ENCODE data around the gene CPLX1.
"Not testable (repeated sequence)": the region's sequence is repeated elsewhere in the genome, so short reads cannot be mapped to it uniquely, and the experiment has no call there.

CPLX1 gene

GRCh38 chr4:818106-818921, 7.6 kb downstream of the CPLX1 start:
- DNase-seq = no peak

DNA sequence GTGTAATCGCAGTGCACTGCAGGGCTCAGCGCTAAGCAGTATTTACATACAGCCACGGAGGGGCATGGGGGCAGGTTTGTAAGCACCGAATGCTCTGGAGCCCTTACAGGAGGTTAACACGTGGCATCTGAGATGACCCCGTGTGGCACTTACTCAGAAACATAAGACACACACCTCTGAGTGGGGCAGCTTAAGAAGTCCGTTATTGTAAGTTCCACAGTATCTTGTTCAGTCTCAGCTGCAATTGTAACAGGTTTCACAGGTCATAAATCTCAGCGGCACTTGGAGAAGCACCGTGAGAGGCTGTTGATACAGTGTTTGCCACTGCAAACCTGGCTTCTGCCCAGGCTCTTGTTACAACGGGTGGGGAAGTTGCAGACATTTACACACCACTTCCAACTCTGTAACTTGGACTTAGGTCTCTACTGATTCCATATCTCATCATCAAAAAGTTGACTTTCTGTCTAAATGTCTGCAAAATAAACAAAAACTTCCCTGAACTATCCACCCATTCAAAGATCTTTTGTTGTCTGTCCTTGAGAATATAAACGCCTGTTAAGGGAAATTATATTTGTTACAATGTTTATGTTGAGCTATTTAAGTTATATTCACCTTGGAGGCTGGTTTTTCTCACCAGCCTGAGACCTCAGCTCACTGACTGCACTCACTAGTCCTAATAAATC, 10.3 kb downstream of the CPLX1 start:
- no peak for DNase-seq

GRCh38 chr4:814312-814850, 11.5 kb downstream of the CPLX1 start:
- no peak for DNase-seq

DNA sequence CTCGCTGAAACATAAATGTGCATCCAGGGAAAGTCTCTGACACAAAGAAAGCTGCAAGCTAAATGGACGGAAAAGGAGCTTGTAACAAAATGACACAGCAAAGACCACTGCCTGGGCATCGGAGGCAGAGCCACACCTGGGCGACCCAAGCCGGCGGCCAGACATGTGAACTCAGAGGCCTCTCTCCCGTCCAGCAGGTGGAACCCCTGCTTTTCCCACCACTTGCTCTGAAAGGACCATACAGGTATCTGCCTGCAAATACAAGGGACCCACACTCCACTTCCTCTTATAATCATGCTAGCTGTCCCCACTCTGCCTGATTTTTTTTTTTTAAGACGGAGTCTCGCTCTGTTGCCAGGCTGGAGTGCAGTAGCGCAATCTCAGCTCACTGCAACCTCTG, 12.0 kb downstream of the CPLX1 start:
- no peak for DNase-seq

DNA sequence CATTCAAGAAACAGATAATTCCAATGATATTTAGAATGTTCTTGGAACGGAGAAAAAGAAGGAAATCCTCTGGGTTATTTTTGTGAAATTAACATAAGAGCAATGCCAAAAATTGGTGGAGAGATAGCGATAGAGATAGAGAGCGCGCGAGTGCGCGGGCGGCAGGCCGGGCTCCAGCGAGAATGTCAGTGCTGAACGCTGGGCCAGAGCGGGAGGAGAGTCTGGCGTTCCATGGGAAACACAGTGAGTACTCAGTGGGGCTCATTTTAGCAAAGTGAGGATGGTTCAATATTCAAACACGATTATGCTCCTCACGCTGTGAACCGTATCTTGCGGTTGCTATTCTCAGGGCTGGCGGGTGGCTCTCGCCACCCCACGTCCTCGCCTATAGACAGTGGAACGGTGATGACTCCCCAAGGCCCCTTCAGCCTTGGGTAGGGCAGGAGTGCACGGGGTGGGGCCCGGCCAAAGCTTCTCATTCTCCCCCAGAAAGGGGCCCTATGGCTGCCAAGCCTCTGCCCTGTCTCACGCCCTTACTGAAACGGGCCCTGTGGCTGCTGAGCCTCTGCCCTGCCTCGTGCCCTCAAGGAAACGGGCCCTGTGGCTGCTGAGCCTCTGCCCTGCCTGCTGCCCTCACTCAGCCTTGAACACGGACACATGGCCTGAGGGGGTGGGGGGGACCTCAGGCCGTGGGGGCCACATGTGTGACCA, 16.9 kb downstream of the CPLX1 start:
- no peak for DNase-seq

GRCh38 chr4:807792-808191, 18.1 kb downstream of the CPLX1 start:
- DNase-seq = no peak

- not testable (repeated sequence) for DNase-seq
Observed at GRCh38 chr4:806979-807378, 18.9 kb downstream of the CPLX1 start.

DNA sequence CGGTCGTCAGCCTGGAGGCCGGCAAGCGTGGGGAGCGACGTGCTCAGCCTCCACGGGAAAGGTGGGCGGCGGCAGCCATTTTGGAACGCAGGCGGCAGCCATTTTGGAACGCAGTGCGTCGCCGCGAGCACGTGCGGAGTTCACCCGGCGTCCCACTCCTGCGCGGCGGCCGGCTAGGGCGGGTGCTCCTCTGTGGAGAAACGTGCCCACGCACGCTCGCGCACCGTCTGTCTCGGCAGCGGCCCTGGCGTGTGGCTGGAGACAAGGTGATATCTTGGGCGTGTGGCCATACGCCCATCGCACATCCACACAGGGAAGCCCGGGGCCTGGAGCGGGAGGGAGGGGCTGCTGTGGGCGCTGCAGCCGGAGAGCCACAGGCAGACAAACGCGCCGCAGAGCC, 21.1 kb downstream of the CPLX1 start:
- no peak for DNase-seq

DNA sequence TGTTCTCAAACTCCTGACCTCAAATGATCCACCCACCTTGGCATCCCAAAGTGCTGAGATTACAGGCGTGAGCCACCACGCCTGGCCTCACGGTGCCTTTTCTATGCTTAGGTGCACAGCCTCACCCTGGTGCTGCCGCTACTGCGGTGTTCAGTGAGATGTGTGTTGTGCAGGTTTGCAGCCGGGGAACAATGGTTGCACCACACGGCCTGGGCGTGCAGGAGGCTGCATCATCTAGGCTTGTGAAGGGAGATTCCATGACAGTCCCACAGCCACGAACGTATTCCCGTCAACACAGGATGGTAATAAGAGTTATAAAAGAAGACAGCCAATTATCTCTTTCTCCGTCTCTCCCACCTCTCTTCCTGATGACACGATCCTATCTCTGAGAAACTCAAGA, 22.0 kb downstream of the CPLX1 start:
- DNase-seq = no peak

GRCh38 chr4:801436-802124, 24.3 kb downstream of the CPLX1 start:
- DNase-seq = no peak

GRCh38 chr4:797066-797465, 28.9 kb downstream of the CPLX1 start:
- DNase-seq = no peak

- DNase-seq = no peak
Observed at GRCh38 chr4:796206-796605, 29.7 kb downstream of the CPLX1 start.

DNA sequence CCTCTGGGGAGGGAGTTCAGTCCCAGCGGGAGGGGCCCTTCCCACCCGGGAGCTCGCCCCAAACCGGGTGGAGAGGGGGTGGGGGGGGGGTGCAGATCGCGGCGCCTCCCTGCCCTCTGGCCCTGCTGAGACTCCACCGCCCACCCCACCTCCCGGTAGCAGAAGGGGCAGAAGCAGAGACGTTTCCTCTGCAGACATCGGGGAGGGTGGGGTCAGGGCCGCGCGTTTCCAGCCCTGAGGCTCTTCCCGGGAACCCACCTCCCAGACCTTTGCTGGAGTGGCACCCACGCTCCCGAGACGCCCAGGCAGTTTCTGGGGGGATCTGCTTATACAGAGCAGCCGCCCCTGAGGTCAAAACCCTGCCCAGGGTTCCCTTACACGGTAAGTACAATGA, 30.2 kb downstream of the CPLX1 start:
- no peak for DNase-seq

DNA sequence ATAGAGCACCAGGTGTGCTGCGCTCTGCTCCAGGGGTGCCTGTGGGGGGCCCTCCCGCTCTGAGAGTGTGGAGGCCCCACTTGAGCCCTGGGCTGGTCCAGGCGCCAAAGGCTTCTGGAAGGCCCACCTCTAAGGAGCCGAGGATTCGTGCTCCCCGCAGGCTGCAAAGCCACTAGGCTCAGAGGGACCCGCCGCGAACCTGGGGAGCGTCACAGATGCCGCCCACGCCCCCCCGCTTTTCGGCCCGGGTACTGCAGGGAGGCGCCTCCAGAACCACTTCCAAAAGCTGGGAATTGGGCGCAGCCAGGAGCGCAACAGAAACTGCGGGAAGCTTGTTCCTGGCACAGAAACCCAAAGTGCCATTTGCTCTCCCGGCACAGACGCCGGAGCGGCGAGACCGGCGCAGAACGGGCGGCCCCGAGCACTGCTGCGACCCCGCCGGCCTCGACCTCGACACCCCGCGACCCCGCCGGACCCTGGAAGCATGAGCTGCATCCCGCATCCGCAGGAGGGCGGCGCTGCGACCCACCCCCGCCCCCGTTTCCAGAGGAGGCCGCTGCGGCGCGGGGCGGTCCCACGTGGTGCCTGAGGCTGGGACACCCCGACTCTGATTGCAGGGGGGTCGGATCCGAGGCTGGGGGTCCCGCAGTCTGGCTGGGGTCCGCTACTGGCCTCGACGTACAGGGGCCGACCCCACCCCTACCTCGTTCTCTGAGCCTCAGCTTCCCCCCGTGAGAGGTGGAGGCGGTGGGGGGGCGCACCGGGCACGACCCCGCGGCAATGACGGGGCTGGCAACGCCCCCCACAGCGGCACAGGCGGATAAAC, 30.8 kb downstream of the CPLX1 start:
- DNase-seq = no peak

DNA sequence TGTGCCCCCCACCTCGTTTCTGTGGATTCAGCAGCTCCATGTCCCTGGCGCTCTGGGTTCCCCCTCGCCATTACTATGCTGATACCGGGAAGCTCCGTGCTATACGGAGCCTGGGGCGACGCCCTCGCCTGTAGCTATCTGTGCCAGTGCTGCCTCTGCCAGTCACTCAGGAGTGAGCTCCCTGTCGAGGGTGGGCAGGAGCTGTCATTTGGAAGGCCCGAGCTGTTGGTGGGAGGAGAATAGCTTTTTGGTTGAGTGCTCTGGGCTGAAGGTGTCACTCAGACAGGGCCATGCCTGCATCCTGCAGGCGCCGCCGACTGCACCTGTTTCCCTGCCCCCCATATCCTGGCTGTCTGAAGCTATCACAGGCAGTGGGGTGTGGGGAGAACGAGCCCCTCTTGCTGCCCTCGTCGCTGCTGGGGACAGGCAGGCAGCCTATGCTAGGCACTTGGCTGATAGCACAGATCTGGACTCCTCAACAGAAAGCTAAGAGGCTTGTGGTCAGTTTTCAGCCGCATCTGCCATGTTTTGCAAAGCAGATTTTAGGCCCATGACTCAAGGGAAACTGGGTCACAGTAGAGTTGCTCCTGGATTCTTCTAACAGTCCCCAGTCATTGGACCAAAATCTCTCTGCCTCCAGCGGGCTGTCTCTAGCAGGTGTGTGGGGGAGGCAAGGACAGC, 31.8 kb downstream of the CPLX1 start:
- no peak for DNase-seq

DNA sequence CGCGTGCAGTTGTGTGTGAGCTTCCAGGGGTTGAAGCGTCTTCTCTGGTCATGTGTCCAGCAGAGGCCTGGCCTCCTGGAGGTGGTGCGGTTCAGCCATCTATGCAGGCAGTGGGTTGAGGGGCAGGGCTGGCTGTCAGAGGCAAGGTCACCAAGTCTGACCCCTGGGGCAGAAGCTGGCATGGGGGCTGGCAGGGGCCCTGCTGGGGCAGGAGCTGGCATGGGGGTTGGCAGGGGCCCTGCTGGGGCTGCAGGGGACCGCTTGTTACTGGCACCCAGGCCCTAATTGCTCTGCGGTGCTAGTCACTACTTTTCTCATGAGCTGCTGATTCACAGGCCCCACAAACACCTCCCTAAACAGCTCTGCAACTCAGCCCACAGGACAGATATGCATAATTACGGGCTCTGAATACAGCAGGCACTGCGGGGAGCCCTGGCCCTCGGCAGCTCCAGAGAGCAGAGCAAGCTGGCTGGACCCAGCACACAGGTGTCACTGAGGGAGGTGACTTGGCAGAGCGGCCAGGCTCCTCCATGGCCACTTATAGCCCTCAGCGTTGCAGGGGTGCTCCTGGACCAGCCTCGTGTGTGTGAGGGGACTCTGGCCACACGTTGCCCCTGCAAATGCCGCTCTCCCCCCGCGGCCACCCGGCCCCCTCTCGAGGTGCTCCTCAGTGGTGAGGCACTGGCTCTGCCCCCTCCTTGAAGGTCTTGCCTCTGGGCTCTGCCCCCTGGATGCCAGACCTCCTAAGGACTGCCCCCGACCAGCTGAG, 32.7 kb downstream of the CPLX1 start:
- no peak for DNase-seq

DNA sequence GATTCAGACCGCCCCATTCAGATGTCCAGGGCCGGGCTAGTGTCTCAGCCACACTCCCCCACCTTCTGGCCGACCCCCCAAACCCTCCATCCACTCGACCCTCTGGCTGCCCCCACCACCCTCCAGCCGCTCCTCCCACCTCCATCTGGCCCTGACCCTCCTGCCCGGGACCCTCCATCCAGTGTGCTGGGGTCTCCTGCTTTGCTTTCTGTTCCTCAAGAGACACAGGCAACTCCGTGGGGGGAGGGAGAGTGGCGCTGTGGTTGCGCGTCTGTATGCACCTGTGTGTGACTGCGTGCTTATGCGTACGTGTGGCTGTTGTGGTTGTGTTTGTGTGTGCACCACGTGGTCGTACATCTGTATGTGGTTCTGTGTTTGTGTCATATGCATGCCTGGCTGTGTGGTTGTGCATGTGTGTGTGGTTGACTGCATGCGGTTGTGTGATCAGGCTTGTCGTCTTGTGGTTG, 33.3 kb downstream of the CPLX1 start:
- no peak for DNase-seq

DNA sequence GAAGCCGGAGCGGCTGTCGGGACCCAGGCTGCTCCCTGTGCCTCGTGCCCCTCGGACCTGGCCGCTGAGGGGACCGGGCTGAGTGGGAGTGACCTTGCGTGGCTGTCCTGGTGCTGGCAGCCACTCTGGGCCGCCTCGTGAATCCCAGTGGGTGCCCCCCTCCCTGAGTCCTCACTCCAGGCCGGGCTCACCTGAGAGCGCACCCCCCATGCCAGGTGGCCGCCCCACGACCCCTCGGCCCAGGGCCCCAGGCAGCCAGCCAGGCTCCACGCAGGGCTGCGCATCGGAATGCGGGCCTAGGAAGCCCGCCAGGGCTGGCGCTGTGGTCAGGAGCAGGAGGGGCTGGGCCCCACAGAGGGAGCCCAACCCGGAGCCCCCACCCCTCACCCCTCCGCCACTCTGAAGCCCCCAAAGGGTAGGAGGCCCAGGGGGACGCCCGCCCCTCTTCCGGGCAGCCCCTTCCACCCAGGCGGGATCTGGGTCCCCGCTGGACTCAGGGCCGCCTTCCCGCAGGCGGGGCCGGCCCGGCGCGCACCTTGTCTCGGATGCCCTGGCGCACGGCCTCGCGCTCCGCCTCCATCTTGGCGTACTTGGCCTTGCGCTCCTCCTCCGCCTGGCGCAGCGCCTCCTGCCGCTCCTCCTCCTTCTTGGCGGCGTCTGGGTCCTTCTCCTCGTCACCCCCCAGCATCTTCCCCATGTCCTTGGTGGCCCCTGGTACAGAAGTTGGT, 33.9 kb downstream of the CPLX1 start:
- DNase-seq = no peak

DNA sequence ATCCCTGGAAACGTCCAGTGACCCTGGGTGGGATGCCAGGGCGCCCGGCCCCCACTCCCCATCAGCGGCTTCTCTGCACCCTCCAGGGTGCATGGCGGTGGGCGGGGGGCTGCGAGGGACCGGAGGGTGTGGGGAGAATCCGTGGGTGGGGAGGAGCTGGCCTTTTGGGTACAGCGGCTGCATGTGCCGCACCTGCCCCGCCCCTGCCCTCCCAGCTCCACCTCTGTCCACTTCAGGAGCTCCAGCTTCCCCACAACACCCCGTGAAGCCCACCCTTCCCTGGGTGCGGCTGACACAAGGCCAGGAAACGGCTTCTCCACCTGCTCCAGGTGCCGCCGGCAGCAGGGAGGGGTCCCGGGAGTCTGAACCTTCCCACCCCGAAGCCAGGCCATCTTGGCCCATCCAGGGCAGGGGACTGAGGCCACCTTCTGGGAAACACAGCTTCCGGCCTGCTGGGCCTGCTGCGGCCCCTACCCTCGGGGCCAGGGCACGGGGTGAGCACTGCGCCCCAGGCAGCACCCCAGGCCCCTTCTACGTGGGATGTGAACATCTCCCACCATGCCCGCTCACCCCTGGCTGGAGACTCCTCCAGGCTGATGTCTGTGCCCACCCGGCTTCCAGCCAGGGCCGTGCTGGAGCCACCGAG, 34.6 kb downstream of the CPLX1 start:
- no peak for DNase-seq

All from inflammatory macrophage treated with lipopolysaccharide for 1 hour (primary cell).